HL-60 (cell line): ENCODE measurements around the gene M1AP.
"Not testable (repeated sequence)": the region's sequence is repeated elsewhere in the genome, so short reads cannot be mapped to it uniquely, and the experiment has no call there.

Experiments used
- DNase-seq, 2 experiments: peaks; one replicate each; pipeline ENCODE4 v3.0.0-alpha.2; 2010 to 2020; ENCODE audit warnings: low read depth in 1 of 2, low spot score in 1 of 2
- H3K27ac ChIP-seq: fragments of 250-450 bp; sonication (Bioruptor Pico); replicated peaks from 2 replicates; pipeline ENCODE4 v1.5.1; 2020; ENCODE audit warnings: mild to moderate bottlenecking, moderate library complexity
- H3K27me3 ChIP-seq: fragments of 250-450 bp; sonication (Bioruptor Pico); 2 replicates; pipeline ENCODE4 v1.5.1; 2021; ENCODE audit warnings: mild to moderate bottlenecking, moderate library complexity; ENCODE audit not compliant: insufficient read depth, poor library complexity, severe bottlenecking
- H3K4me3 ChIP-seq: replicated peaks from 2 replicates; pipeline ENCODE4 v1.5.1; 2011; ENCODE audit warnings: mild to moderate bottlenecking, control low read depth, low read length; ENCODE audit not compliant: insufficient read depth
- GABPA ChIP-seq: IDR thresholded peaks from 2 replicates; pipeline ENCODE4 v1.6.1; 2012; ENCODE audit warnings: low read depth
- POLR2AphosphoS5 ChIP-seq: IDR thresholded peaks from 2 replicates; pipeline ENCODE4 v1.6.1; 2012; ENCODE audit warnings: low read depth
- SPI1 ChIP-seq: IDR thresholded peaks from 2 replicates; pipeline ENCODE4 v1.6.1; 2012; ENCODE audit warnings: low read depth, mild to moderate bottlenecking, borderline replicate concordance
- TF ChIP-seq, protein P1 (sequence below): IDR thresholded peaks from 2 replicates; pipeline ENCODE4 v1.6.1; 2012; ENCODE audit warnings: low read depth; ENCODE audit not compliant: insufficient replicate concordance
- TF ChIP-seq, protein P2 (sequence below): IDR thresholded peaks from one replicate; pipeline ENCODE4 v1.5.1; 2011; ENCODE audit warnings: low read length, control low read depth, inconsistent platforms; ENCODE audit not compliant: insufficient read depth

M1AP gene

DNA sequence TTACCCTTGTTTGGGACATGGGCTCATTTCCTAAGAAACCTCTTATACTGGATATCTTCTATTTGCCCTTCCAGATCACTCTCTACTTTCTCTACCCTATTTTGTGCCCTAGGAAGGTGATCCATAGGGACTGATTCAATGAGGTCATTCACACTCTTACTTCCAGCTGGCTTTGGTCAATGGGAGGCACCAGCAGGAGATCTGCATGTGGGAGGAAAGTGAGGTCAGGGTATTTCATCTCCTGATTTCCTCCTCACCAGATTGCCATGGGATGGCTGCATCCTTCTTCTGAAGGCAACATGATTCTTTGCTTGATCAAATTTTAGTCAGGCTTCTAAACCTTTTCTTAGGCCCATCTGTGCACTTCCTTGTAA, 15.2 kb downstream of the M1AP start:
- no peak for TF ChIP-seq GABPA
- TF ChIP-seq POLR2AphosphoS5: no peak
- TF ChIP-seq, protein P1, sequence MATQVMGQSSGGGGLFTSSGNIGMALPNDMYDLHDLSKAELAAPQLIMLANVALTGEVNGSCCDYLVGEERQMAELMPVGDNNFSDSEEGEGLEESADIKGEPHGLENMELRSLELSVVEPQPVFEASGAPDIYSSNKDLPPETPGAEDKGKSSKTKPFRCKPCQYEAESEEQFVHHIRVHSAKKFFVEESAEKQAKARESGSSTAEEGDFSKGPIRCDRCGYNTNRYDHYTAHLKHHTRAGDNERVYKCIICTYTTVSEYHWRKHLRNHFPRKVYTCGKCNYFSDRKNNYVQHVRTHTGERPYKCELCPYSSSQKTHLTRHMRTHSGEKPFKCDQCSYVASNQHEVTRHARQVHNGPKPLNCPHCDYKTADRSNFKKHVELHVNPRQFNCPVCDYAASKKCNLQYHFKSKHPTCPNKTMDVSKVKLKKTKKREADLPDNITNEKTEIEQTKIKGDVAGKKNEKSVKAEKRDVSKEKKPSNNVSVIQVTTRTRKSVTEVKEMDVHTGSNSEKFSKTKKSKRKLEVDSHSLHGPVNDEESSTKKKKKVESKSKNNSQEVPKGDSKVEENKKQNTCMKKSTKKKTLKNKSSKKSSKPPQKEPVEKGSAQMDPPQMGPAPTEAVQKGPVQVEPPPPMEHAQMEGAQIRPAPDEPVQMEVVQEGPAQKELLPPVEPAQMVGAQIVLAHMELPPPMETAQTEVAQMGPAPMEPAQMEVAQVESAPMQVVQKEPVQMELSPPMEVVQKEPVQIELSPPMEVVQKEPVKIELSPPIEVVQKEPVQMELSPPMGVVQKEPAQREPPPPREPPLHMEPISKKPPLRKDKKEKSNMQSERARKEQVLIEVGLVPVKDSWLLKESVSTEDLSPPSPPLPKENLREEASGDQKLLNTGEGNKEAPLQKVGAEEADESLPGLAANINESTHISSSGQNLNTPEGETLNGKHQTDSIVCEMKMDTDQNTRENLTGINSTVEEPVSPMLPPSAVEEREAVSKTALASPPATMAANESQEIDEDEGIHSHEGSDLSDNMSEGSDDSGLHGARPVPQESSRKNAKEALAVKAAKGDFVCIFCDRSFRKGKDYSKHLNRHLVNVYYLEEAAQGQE: no peak
- TF ChIP-seq SPI1: no peak
- TF ChIP-seq, protein P2, sequence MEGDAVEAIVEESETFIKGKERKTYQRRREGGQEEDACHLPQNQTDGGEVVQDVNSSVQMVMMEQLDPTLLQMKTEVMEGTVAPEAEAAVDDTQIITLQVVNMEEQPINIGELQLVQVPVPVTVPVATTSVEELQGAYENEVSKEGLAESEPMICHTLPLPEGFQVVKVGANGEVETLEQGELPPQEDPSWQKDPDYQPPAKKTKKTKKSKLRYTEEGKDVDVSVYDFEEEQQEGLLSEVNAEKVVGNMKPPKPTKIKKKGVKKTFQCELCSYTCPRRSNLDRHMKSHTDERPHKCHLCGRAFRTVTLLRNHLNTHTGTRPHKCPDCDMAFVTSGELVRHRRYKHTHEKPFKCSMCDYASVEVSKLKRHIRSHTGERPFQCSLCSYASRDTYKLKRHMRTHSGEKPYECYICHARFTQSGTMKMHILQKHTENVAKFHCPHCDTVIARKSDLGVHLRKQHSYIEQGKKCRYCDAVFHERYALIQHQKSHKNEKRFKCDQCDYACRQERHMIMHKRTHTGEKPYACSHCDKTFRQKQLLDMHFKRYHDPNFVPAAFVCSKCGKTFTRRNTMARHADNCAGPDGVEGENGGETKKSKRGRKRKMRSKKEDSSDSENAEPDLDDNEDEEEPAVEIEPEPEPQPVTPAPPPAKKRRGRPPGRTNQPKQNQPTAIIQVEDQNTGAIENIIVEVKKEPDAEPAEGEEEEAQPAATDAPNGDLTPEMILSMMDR: no peak

DNA sequence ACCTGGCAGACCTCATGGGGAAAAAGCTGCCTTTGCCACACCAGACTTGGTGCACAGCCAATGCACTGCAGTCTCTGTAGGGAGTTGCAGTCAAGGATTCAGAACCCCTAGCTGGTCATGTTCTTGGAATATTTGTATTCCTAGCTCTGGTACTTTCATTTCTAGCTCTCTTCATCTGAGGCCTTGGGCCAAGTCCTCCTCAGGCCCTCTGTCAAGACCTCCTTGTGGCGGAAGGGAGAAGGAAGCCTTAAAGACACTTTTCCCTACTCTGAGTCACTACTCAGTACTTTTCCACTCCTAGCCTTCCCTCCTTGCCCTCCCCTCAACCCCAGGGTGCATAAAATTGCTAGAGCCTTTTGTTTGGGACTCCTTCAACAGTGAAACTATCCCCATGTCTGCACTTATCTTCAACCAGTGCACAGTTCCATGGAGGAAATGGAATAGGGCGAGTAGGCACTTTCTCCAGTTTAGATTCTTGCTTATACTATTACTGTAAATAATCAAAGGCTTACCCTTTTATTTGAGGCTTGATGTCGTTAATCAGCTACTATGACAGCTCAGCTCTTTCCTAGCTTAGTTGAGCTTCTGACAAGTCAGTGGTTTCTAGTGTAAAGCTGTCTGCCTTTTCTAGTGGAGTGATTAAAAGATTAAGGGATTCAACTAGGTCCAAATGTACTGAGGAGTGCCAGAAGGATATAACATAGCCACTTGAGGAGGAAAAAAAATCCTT, 15.8 kb downstream of the M1AP start:
- H3K4me3 ChIP-seq: no peak overlapping the region
- H3K27me3 ChIP-seq: no peaks in the 10 kb centered on the region
- TF ChIP-seq, protein P2: no peak
- TF ChIP-seq, protein P1: no peak
- TF ChIP-seq SPI1 (no peak), POLR2AphosphoS5 (no peak), GABPA (no peak)
- no peak overlapping the region for H3K27ac ChIP-seq
- DNase-seq: no peak

More for the DNA sequence above, 15.2 kb downstream of the M1AP start:
- H3K27ac ChIP-seq: no peak overlapping the region
- no peak overlapping the region for H3K4me3 ChIP-seq
- DNase-seq: no peak
- H3K27me3 ChIP-seq: no peaks in the 10 kb centered on the region

DNA sequence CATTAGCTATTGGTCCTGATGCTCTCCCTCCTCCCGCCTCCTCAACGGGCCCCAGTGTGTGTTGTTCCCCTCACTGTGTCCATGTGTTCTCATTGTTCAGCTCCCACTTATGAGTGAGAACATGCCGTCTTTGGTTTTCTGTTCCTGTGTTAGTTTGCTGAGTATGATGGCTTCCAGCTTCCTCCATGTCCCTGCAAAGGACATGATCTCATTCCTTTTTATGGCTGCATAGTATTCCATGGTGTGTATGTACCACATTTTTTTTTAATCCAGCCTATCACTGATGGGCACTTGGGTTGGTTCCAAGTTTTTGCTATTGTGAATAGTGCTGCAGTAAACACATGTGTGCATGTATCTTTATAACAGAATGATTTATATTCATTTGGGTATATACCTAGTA, 17.7 kb downstream of the M1AP start:
- not testable (repeated sequence) for H3K27me3 ChIP-seq, DNase-seq, H3K27ac ChIP-seq, H3K4me3 ChIP-seq

DNA sequence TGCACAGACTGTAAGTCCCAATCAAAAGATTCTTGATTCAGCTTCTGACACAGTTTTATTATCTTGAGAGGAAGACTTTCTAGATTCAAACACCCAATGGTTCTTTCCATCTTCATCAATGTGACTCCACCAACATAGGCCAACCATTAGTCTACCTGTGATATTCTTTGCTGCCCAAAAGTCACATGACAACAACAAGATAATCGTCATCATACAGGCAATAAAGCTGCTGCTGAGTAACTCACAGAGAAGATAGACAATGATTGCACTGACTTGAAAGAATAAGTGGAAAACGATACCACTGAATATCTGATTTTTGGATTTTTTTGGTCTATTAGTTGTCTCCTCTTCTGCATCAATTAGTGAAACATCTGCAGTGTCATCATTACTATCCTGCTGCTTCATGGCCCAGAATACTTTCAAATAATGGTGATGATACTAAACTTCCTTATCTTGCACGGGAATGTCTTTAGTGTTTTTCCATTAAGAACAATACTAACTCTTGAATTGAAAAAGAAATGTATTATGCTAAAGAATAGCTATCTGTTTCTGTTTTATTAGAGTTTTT, 19.5 kb downstream of the M1AP start:
- no peaks in the 10 kb centered on the region for H3K27me3 ChIP-seq
- DNase-seq: no peak
- no peak overlapping the region for H3K4me3 ChIP-seq
- no peak overlapping the region for H3K27ac ChIP-seq
- TF ChIP-seq, protein P1: no peak
- TF ChIP-seq GABPA (no peak), POLR2AphosphoS5 (no peak), SPI1 (no peak)
- TF ChIP-seq, protein P2: no peak
